Measurements from ENCODE around the gene RLN1. TPM values are rescaled to one million over a fixed set of nuclear protein-coding genes. Genes with fewer than 3 reads are reported as not detected.
"Not testable (repeated sequence)": the region's sequence is repeated elsewhere in the genome, so short reads cannot be mapped to it uniquely, and the experiment has no call there.

RLN1 gene
- total RNA-seq, 1 donor from 2014 or later, result not detected

DNA sequence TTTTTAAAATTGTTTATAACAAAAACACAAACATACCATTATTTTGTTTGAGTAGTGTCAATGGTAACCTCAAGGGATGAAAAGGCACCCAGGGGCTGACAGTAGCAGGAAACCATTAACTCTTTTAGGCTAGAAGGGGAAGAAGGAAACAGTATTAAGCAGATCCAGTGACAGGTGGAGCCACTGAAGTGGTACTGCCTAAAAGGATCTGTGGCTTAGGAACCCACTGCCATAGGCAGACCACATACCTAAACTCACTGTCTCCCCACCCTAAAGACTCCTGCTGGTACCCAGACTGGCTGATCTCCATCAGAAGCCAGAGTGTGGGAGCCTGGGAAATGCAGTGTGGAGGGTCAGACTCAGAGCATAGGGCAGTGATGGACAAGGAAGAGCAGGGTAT, 13.5 kb downstream of the RLN1 start:
- DNase-seq (ENCODE audit: low spot score), result no peak

DNA sequence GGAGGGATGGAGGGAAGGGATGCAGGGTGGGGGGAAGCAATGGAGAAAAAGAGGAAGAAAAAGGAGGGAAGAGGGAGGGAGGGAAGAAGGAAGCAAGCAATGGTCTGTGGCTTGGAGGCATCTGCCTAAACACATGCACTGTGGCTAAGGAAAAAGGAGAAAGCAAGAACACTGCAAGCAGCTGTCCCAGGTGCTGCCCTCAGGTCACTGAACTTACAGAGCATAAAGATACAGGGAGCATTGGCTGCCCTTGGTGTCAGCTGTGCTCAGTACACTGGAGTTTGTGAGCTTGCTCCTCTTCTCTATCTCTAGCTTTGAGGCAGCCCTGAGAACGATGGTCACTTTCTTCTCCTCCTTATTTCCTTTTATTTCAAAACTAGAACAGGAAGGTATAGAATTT, 18.1 kb downstream of the RLN1 start:
- not testable (repeated sequence) for DNase-seq (ENCODE audit: low spot score)

DNA sequence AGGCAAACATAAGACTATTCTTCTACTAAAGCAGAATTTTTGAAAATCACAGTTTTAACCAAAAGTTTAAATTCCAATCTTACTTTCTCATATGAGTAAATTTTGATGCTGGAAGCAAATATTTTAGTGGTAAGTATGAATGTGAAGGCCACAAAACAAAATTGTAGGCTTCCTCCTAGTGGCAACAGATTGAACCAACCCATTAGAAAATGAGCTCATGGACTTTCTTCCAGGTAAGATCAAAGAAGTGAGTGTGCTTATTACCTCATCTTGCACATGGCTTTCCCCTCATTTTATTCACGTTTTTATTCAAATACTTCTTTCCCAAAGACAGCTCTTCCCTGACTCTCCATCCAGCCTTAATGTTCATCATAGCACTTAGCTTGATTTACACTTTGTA, 18.6 kb downstream of the RLN1 start:
- DNase-seq (ENCODE audit: low spot score), result no peak

DNA sequence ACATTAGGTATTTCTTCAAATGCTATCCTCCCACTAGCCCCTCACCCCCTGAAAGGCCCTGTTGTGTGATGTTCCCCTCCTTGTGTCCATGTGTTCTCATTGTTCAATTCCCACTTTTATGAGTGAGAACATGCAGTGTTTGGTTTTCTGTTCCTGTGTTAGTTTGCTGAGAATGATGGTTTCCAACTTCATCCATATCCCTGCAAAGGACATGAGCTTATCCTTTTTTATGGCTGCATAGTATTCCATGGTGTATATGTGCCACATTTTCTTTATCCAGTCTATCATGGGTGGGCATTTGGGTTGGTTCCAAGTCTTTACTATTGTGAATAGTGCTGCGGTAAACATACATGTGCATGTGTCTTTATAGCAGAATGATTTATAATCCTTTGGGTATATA, 23.3 kb downstream of the RLN1 start:
- DNase-seq (ENCODE audit: low spot score), result not testable (repeated sequence)

DNA sequence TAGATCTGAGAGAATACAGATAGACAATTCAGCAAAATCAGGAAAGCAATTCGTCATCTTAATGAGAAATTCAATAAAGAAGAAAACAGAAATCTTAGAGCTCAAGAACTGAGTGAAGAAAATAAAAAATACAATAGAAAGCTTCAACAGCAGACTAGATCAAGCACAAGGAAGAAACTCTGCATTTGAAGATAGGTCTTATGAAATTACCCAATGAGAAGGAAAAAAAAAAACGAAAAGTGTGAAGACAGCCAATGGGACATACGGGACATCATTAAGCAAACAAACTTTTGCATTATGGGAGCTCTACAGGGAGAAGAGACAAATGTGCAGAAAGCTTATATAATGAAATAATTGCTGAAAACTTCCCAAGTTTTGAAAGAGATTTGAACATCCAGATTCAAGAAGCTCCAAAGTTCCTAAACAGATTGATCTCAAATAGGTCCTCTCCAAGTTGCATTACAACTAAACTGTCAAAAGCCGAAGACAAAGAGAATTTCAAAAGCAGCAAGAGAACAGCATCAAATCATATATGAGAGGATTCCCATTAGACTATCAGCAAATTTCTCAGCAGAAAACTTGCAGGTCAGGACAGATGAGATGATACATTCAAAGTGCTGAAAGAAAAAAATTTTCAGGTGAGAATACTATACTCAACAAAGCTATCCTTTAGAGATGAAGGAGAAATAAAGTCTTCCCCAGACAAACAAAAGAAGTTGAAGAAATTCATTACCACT, 24.3 kb downstream of the RLN1 start:
- DNase-seq (ENCODE audit: low spot score), result no peak

DNA sequence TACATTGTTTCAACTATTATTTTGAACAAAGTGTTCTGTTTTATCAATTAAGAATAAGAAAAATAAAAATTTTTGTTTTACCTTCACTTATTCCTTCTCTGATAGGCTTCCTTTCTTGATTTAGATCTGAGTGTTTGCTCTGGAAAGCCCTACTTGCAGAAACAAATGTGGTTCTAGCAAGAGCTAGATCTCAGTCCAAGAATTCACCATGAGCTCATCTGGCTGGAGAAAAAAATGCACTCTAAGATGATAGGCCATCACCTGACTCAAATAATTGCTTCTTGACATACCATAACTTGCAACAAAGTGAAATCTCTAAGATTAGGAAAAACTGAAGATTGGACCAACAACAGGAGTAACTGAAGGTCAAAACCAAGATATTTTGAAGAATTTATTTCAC, 28.8 kb downstream of the RLN1 start:
- DNase-seq (ENCODE audit: low spot score), result no peak

DNA sequence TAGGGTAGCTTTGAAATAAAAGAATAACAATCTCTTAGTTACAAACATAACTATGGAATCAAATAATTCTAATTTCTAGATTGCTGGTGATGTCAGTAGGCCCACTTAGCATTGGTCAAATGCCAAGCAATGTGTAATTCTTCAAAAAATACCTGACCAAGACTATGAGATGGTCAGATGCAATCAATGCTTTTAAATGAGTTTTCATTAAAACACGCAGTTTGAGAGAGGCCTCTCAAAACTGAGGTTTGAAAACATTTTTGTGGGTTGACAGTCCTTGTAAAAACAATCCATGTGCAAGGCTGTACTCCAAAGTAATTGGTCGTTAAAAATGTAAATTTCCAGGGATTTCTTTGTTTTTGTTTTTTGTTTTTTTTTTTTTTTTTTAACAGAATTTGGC, 33.9 kb downstream of the RLN1 start:
- DNase-seq (ENCODE audit: low spot score), result no peak

DNA sequence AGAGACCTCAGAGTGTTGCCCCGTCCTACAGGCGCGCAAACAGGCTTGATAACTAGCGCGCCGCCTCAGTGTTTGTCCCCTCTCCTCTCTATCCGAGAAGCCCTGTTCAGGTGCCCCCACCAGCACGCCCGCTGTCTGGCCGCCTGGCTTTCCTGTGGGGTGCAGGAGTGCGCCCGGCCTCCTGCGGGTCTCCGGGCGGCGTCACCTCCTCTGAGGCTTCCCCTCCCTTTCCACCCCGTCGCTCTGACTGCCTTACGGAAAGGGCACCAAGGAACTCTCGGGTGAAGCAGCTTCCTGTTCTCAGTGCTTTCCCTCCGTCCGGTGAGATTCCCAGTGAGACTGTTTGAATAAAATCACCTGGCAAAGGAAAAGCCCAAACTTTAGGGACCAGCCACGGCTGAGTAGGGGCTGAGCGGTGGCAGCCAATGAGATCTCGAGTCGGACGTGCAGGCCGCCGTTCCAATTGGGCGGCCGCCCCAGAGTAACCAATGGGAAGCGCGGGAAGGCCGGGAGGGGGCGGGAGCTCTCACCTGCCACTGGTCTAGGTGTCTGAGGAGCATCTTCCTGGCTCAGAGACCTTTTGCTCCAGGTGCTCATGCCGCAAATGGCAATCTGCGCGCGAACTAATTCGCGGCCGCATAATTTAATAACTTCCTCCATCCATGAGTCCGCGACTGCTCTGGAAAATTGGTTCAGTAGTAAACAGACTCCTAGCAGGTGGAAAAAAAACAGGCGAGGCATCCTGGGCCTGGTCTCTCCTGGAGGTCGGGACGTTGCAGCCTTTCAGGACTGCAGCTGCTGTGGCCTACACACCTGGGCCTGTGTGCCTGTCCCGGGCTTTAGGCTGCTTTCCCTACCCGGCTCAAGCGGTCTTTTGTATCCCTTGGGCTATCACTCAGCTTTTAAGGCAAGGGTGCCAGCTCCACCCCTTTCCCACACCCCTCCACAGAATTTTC, 35.6 kb downstream of the RLN1 start, which contains the start of gene RLN2:
RLN2 (minus strand) TSS at position 877 of the 956 bp plus-strand sequence; CDS start at position 741, 136 bp downstream.
- not testable (repeated sequence) for DNase-seq (ENCODE audit: low spot score)

DNA sequence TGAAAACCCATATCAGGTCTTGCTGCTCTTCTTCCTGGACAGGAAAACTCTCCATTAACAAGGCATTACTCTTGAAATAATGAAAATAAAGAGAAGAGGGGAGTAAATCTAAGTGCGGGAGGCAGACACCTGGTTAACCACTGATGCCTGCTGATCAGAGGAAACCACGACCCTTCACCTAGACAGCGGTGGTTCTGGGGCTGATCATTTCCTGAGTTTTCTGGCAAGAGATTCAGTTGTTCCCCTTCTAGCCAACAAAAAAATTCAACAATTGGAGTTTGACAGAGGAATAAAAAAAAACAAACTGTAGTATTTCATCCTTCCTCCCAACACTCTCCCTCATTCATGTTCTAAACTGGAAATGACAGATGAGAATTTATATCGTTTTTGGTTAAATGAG, 38.1 kb downstream of the RLN1 start:
- no peak for DNase-seq (ENCODE audit: low spot score)

DNA sequence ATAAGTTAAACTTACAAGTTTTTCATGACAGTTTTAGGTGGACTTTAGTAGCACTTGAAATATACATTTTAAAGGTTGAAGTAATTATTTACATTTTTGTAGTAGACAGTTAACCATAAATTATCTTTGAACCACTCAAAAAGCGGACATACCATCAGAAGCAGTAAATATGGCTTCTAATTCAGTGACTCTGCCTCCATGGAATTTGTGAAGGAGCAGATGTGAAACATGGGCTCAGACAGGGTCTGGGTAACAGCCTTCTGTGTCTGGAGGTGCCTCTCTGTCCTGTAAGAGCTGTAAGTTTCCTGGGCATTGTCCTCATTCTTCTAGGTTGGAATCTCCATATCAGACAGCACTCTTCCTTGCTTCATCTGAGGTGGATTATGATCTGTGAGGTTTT, 47.5 kb downstream of the RLN1 start:
- no peak for DNase-seq (ENCODE audit: low spot score)

DNA sequence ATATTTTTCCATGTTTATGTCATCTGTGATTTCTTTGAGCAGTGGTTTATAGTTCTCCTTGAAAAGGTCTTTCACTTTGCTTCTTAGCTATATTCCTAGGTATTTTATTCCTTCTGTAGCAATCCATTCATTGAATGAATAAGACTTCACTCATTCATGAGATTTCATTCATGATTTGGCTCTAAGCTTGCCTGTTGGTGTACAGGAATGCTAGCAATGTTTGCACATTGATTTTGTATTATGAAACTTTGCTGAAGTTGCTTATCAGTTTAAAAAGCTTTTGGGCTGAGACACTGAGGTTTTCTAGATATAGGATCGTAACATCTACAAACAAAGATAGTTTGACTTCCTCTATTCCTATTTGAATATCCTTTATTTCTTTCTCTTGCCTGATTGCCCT, 51.1 kb downstream of the RLN1 start:
- no peak for DNase-seq (ENCODE audit: low spot score)

DNA sequence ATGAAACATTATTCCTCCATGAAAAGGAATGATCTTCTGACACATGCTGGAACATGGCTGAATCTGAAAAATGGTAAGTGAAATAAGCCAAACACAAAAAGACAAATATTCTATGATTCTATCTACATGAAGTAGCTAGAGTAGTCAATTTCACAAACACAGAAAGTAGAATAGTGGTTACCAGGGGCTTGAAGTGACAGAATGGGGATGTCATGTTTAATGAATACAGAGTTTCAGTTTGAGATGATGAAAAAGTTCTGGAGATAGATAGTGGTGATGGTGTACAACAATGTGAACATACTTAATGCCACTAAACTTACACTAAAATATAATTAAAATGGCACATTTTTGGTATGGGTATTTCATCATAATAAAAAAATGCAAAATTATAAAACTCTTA, 53.4 kb downstream of the RLN1 start:
- no peak for DNase-seq (ENCODE audit: low spot score)

Other genes with a start within 250 kb of the RLN1 start
- not detected for gene INSL6, start 154.2 kb downstream of the RLN1 start, total RNA-seq
- gene INSL4, start 108.5 kb downstream of the RLN1 start, total RNA-seq, result not detected
- not detected for gene RLN2, start 35.2 kb downstream of the RLN1 start, total RNA-seq
- gene PLGRKT, start 98.0 kb upstream of the RLN1 start, total RNA-seq, result 19.5 TPM
- 1.0 TPM for gene CD274, start 110.7 kb upstream of the RLN1 start, total RNA-seq
- 3.6 TPM for gene PDCD1LG2, start 170.7 kb upstream of the RLN1 start, total RNA-seq